Osteoblast (primary cell): ENCODE data around the gene KIF7. TPM values are rescaled to one million over a fixed set of nuclear protein-coding genes. Genes with fewer than 3 reads are reported as not detected.

Source experiments
- DNase-seq: peaks from one replicate; pipeline ENCODE4 v3.0.0; 2011; ENCODE audit warnings: low spot score, mixed read lengths; ENCODE audit not compliant: insufficient read length; ENCODE audit errors: missing footprints
- H2AFZ ChIP-seq: 2 replicates; pipeline ENCODE4 v1.6.0; 2011; ENCODE audit warnings: mild to moderate bottlenecking, low read length
- H3K27ac ChIP-seq: 2 replicates; pipeline ENCODE4 v1.5.1; 2011; ENCODE audit warnings: mild to moderate bottlenecking, low read depth, low read length, moderate library complexity
- H3K27me3 ChIP-seq: 2 replicates; pipeline ENCODE4 v1.6.0; 2012; ENCODE audit warnings: mild to moderate bottlenecking, control low read depth, inconsistent platforms, low read length, moderate library complexity; ENCODE audit not compliant: insufficient read depth
- H3K36me3 ChIP-seq: 2 replicates; pipeline ENCODE4 v1.5.1; 2011; ENCODE audit warnings: mild to moderate bottlenecking, low read length, control low read depth, moderate library complexity; ENCODE audit not compliant: insufficient read depth
- H3K4me1 ChIP-seq: 2 replicates; pipeline ENCODE4 v1.5.1; 2011; ENCODE audit warnings: mild to moderate bottlenecking, low read length, control low read depth, moderate library complexity; ENCODE audit not compliant: insufficient read depth
- H3K4me2 ChIP-seq: 2 replicates; pipeline ENCODE4 v1.6.0; 2011; ENCODE audit warnings: mild to moderate bottlenecking, low read length; ENCODE audit not compliant: insufficient read depth
- H3K4me3 ChIP-seq: fragments of 200-600 bp; sonication (generic); 3 replicates; pipeline ENCODE4 v1.5.1; 2012; ENCODE audit warnings: mild to moderate bottlenecking, low read length, inconsistent platforms; ENCODE audit not compliant: insufficient read depth
- H3K79me2 ChIP-seq: 2 replicates; pipeline ENCODE4 v1.6.0; 2012; ENCODE audit warnings: mild to moderate bottlenecking, low read length, control low read depth, inconsistent platforms; ENCODE audit not compliant: insufficient read depth
- H3K9me3 ChIP-seq: 2 replicates; pipeline ENCODE4 v1.5.1; 2011; ENCODE audit warnings: low read depth, low read length, control low read depth
- H4K20me1 ChIP-seq: 2 replicates; pipeline ENCODE4 v1.6.0; 2012; ENCODE audit warnings: mild to moderate bottlenecking, low read length, control low read depth; ENCODE audit not compliant: insufficient read depth
- total RNA-seq: library from RNA; depleted of rRNA; stranded (reverse); fragments of >200 nt; gene quantifications from 2 replicates; pipeline ENCODE4 v1.2.3, GENCODE V29; 2012
- TF ChIP-seq, protein P1 (sequence below): IDR thresholded peaks from 2 replicates; pipeline ENCODE4 v1.5.1; 2011; ENCODE audit warnings: mild to moderate bottlenecking, low read depth, low read length, moderate library complexity; ENCODE audit errors: extremely low read depth

KIF7 gene
- total RNA-seq, 1 donor, result 12.3 TPM

DNA sequence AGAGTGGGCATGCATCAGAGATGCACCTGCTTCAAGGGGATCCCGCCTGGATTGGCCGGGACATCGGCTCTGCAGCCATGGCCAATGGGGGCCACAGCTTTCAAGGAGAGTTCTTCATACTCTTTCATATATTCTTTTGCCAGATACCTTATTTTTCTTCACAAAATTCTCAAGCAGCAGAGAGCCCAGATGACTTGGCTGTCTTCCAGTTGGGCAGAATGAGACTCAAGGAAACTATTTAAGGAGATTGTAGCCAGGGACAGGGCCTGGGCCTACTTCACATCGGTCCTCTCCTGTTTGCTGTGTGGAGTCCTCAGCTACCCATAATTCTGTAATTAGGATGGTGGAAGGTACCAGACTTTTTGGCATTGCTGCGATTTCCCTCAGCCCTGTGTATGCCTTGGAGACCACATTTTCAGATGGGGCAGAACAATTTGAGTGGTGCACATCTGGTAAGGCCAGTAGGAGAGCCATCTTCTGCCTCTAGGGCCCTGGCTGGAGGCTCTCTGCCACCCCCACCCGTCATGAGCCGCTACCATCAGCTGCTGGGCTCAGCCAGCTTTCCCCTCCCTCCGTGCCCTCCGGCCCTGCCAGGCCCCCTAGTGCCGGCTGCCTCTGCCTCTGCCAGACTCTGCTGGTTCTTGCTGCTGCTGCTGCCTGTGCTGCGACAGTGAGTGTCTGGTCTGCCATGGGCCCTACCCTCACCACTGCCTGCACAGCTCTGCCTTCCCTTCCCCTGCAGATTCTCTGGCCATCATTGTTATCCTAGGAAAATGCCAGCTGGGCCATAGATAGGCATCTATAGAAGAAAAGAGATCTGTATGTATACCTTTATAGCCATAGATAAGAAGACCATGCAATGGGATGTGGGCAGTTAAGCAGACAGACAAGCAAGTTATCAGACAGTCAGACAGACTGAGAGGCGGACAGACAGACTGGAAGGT, 17.2 kb upstream of the KIF7 start:
- Histone ChIP-seq H3K27me3 (no peaks in the 10 kb centered on the region), H3K4me1 (no peaks in the 10 kb centered on the region), H3K27ac (no peak overlapping the region), H3K79me2 (no peaks in the 10 kb centered on the region), H3K4me2 (no peak overlapping the region), H4K20me1 (no peaks in the 10 kb centered on the region), H2AFZ (peak overlapping the region; percentile 43), H3K9me3 (no peaks in the 10 kb centered on the region), H3K36me3 (no peaks in the 10 kb centered on the region), H3K4me3 (no peak overlapping the region)
- DNase-seq, result peak; percentile 93
- TF ChIP-seq, protein P1, sequence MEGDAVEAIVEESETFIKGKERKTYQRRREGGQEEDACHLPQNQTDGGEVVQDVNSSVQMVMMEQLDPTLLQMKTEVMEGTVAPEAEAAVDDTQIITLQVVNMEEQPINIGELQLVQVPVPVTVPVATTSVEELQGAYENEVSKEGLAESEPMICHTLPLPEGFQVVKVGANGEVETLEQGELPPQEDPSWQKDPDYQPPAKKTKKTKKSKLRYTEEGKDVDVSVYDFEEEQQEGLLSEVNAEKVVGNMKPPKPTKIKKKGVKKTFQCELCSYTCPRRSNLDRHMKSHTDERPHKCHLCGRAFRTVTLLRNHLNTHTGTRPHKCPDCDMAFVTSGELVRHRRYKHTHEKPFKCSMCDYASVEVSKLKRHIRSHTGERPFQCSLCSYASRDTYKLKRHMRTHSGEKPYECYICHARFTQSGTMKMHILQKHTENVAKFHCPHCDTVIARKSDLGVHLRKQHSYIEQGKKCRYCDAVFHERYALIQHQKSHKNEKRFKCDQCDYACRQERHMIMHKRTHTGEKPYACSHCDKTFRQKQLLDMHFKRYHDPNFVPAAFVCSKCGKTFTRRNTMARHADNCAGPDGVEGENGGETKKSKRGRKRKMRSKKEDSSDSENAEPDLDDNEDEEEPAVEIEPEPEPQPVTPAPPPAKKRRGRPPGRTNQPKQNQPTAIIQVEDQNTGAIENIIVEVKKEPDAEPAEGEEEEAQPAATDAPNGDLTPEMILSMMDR, result no peak

DNA sequence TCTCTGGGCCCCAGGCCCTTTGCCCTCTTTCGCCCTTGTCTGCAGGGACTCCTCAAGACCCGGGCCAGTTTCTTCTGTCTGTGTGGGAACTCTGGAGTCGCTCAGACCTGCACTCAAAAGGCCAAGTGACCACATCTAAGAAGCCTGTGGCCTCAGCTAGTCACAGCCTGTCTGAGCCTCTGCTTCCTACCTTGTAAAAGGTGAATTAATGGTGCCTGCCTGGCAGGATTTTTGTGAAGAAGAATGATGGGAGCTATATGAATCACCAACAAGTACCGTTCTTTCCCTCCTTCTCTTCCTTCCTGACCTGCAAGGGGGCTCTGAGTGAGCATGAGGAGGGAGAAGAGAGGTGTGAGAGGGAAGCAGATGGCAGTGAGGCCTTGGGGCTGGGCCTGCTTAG, 16.4 kb upstream of the KIF7 start:
- Histone ChIP-seq H2AFZ (no peak overlapping the region), H3K9me3 (no peaks in the 10 kb centered on the region), H3K27ac (no peak overlapping the region), H3K79me2 (no peaks in the 10 kb centered on the region), H3K4me1 (no peaks in the 10 kb centered on the region), H3K36me3 (no peaks in the 10 kb centered on the region), H3K27me3 (no peaks in the 10 kb centered on the region), H3K4me2 (no peak overlapping the region), H3K4me3 (no peak overlapping the region), H4K20me1 (no peaks in the 10 kb centered on the region)
- TF ChIP-seq, protein P1, result no peak
- peak; percentile 69 for DNase-seq

DNA sequence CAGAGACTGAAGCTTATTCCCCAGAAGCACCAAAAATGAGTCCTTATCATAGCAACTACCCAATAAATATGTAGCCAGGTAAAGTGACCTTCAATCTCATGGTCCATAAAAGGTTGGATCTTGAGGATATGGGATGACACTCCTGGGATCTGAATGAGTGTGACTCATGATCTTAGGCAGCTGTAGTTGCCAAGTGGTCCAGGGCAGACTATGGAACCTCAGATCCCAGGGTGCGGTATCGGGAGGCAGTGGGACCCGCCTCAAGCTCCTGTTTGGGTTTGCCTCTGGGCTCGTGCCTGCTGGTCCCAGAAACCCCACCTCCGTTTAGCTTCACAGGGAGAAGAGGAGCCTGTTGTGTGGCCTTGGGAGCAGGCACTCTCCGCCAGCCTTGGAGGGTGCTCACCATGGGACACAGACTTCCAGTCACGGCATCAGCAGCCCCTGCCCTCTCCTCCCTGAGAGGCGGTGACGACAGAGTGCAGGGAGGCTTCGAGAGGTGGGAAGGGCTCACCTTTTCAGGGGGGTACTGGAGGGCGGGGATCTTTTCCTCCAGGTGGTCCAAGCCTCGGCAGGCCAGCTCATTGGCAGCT, 15.8 kb upstream of the KIF7 start:
- DNase-seq, result peak; percentile 39
- Histone ChIP-seq H2AFZ (no peak overlapping the region), H3K27ac (no peak overlapping the region), H3K4me3 (no peak overlapping the region), H3K79me2 (no peaks in the 10 kb centered on the region), H3K36me3 (no peaks in the 10 kb centered on the region), H4K20me1 (no peaks in the 10 kb centered on the region), H3K4me2 (no peak overlapping the region), H3K4me1 (no peaks in the 10 kb centered on the region), H3K9me3 (no peaks in the 10 kb centered on the region), H3K27me3 (no peaks in the 10 kb centered on the region)
- TF ChIP-seq, protein P1, result no peak

GRCh38 chr15:89669941-89670340, 14.7 kb upstream of the KIF7 start:
- peaks cover 4% of the 10 kb centered on the region for H3K4me1 ChIP-seq
- H3K9me3 ChIP-seq, result no peaks in the 10 kb centered on the region
- TF ChIP-seq, protein P1, result no peak
- H3K27ac ChIP-seq, result no peak overlapping the region
- H2AFZ ChIP-seq, result no peak overlapping the region
- no peak overlapping the region for H3K4me2 ChIP-seq
- no peak overlapping the region for H3K4me3 ChIP-seq
- DNase-seq, result peak; percentile 74
- no peaks in the 10 kb centered on the region for H3K79me2 ChIP-seq
- H4K20me1 ChIP-seq, result no peaks in the 10 kb centered on the region
- no peaks in the 10 kb centered on the region for H3K27me3 ChIP-seq
- H3K36me3 ChIP-seq, result no peaks in the 10 kb centered on the region
